ENCODE data around the gene CHST15. TPM values are rescaled to one million over a fixed set of nuclear protein-coding genes. Genes with fewer than 3 reads are reported as not detected.

The CHST15 gene
- total and polyA plus RNA-seq, 8 donors, result 2.6 to 30.4 (median 14.6) TPM

DNA sequence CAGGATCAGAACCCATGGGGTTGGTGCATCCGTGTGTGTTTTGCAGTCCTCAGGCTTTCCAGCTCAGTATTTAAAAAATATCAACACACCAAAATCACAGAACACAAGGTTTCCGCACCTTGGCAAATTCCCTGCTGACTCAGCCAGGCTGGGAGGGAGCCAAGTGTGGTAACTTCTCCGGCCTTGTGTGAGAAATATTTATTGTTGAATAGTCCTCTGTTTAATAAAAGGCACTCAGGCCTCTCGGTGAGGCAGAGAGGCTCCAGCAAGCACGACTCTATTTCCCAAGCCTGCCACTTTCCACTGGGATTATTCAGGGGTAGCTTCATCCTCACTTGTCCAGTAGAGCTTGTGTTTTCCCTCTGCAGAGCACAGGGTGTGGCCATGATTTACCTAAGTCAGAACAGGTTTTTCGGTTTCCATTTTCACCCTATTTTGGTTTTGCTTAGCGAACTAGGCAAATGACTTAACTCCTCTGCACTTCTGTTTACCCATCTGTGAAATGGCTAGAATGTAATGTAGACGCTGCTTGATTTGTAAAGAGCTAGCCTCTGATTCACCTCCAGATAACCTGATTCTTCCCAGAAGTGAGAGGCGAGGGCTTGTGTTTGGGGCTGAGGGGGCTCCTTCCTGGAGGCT is 13.0 kb upstream of the CHST15 start:
- WGBS, 5 donors, result 15 to 23% (median 19%) methylated on average over 9 of the region's 9 CpGs
- Histone ChIP-seq H3K4me3 (no peak overlapping the region), H3K27me3 (peaks cover 0 to 11% (median 0%) of the 10 kb centered on the region in 3 donors), H3K27ac (peak overlapping the region; percentile 10 to 87 (median 68)), H3K9me3 (no peaks in the 10 kb centered on the region), H3K36me3 (no peaks in the 10 kb centered on the region), H3K4me1 (peaks cover 18 to 30% (median 26%) of the 10 kb centered on the region in 4 donors)
- intact Hi-C loops (cut with DNase I; ENCODE audit: low total_unique reads), result no loop called here
- peak; percentile 65 to 77 for DNase-seq
- no peak for TF ChIP-seq EP300 (IDR thresholded peaks at IDR 0.05)
- TF ChIP-seq POLR2A (IDR thresholded peaks at IDR 0.05), result no peak
- peak; percentile 48 to 81 (median 75) for TF ChIP-seq POLR2AphosphoS5 (IDR thresholded peaks at IDR 0.05)
- TF ChIP-seq, protein P1, sequence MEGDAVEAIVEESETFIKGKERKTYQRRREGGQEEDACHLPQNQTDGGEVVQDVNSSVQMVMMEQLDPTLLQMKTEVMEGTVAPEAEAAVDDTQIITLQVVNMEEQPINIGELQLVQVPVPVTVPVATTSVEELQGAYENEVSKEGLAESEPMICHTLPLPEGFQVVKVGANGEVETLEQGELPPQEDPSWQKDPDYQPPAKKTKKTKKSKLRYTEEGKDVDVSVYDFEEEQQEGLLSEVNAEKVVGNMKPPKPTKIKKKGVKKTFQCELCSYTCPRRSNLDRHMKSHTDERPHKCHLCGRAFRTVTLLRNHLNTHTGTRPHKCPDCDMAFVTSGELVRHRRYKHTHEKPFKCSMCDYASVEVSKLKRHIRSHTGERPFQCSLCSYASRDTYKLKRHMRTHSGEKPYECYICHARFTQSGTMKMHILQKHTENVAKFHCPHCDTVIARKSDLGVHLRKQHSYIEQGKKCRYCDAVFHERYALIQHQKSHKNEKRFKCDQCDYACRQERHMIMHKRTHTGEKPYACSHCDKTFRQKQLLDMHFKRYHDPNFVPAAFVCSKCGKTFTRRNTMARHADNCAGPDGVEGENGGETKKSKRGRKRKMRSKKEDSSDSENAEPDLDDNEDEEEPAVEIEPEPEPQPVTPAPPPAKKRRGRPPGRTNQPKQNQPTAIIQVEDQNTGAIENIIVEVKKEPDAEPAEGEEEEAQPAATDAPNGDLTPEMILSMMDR (IDR thresholded peaks at IDR 0.05), result no peak

DNA sequence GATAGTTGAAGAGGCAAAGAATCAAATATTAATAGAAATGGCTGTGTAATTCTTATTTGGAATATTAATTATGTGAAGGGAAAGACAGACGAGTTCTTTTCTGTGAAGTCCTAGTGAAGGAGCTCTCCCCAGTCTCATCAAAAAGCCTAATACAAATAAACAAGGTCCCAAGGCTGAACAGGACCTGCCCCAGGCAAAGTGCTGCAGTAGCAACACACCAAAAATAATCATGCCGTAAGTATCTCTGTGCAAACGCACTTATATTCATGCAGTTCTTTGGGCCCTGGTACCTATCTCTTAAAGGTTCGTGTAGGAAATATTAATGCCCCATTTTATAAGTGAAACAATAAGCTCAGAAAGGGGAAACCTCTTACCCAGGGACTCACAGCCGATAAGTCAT is 12.2 kb upstream of the CHST15 start:
- H3K36me3 ChIP-seq, result no peaks in the 10 kb centered on the region
- intact Hi-C loops (cut with DNase I; ENCODE audit: low total_unique reads), result no loop called here
- TF ChIP-seq, protein P1 (IDR thresholded peaks at IDR 0.05), result no peak
- TF ChIP-seq EP300 (IDR thresholded peaks at IDR 0.05), result no peak
- TF ChIP-seq POLR2AphosphoS5 (IDR thresholded peaks at IDR 0.05), result peak in 1 of 3 donors; percentile 36
- no peak for TF ChIP-seq POLR2A (IDR thresholded peaks at IDR 0.05)

DNA sequence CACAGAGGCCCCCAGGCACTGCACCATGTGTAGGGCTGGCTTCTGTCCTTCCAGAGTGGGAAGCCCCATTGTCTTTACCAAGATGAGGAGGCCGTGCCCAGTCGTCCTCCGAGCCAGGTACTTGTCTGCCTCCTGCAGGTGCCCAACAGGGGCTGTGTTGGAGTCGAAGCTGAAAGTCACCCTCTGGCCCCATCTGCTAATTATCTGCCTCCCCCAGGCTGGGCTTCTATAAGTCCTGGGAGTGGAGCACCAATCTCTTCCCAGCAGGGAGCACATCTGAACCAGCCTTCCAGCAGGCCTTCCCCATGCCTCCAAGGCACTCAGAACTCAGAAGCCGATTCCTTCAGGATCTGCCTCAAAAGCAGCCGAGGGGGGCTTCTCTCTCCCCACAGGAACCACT is 11.6 kb upstream of the CHST15 start:
- Histone ChIP-seq H3K27me3 (peaks cover 0 to 11% (median 0%) of the 10 kb centered on the region in 3 donors), H3K4me3 (no peak overlapping the region), H3K27ac (peak overlapping the region in 4 of 5 donors; percentile 64 to 87 (median 76)), H3K36me3 (no peaks in the 10 kb centered on the region), H3K9me3 (peaks cover 0 to 4% (median 0%) of the 10 kb centered on the region in 4 donors), H3K4me1 (peaks cover 18 to 30% (median 26%) of the 10 kb centered on the region in 4 donors)
- intact Hi-C loops (cut with DNase I; ENCODE audit: low total_unique reads), result no loop called here
- DNase-seq, result no peak
- WGBS, 5 donors, result 77 to 91% (median 86%) methylated on average over 5 to 6 of the region's 6 CpGs
- TF ChIP-seq POLR2AphosphoS5 (IDR thresholded peaks at IDR 0.05) (no peak), EP300 (IDR thresholded peaks at IDR 0.05) (no peak), POLR2A (IDR thresholded peaks at IDR 0.05) (no peak)
- TF ChIP-seq, protein P1 (IDR thresholded peaks at IDR 0.05), result no peak

More for the DNA sequence above, 12.2 kb upstream of the CHST15 start:
- Histone ChIP-seq H3K4me3 (no peak overlapping the region), H3K9me3 (no peaks in the 10 kb centered on the region), H3K27me3 (peaks cover 0 to 11% (median 0%) of the 10 kb centered on the region in 3 donors), H3K4me1 (peaks cover 18 to 30% (median 26%) of the 10 kb centered on the region in 4 donors), H3K27ac (peak overlapping the region in 4 of 5 donors; percentile 64 to 87 (median 76))
- no peak for DNase-seq
- WGBS, 5 donors, result 18 to 51% (median 46%) methylated on average over 5 of the region's 5 CpGs

DNA sequence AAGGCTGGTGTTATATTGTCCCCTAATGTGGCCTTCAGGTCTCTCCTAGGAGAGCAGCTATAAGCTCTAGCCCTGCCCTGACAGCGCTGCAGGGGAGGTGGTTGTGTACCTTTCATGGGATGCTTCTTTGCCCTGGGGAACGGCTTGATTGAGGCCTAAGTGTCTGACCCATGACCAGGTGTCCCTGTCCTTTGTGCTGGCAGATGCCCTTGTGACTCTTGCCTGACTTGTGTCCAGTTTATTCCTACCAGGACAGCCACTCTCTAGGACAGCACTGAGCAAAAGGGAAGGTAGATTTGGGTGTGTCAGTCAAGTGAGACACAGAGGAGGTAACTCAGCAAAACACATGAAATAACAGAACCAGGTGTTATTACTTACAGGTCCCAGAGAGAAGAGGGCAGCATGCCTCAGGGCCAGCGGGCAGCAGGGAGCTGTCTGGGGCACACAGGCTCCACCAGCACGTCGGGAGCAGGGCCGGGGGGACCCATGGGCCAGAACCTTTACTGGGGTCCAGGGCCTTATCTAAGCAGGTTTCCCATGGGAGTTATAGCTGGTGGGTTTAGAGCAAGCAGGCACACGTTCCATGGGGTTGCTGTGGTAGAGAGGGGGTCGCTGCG is 10.7 kb upstream of the CHST15 start:
- H3K4me1 ChIP-seq, result peaks cover 18 to 30% (median 26%) of the 10 kb centered on the region in 4 donors
- intact Hi-C loops (cut with DNase I; ENCODE audit: low total_unique reads), result no loop called here
- H3K9me3 ChIP-seq, result peaks cover 0 to 7% (median 0%) of the 10 kb centered on the region in 4 donors
- H3K27me3 ChIP-seq, result peaks cover 0 to 10% (median 0%) of the 10 kb centered on the region in 3 donors
- H3K4me3 ChIP-seq, result no peak overlapping the region
- TF ChIP-seq EP300 (IDR thresholded peaks at IDR 0.05) (no peak), POLR2A (IDR thresholded peaks at IDR 0.05) (no peak), POLR2AphosphoS5 (IDR thresholded peaks at IDR 0.05) (no peak)
- TF ChIP-seq, protein P1 (IDR thresholded peaks at IDR 0.05), result no peak
- DNase-seq, result no peak
- no peaks in the 10 kb centered on the region for H3K36me3 ChIP-seq
- WGBS, 5 donors, result 92 to 94% (median 93%) methylated on average over 9 of the region's 9 CpGs
- H3K27ac ChIP-seq, result peak overlapping the region in 1 of 5 donors; percentile 87
